Endothelial cell of umbilical vein (primary cell): ENCODE measurements around the gene SH3PXD2A.

Experiments used
- EZH2 ChIP-seq: IDR thresholded peaks from 2 replicates; pipeline ENCODE4 v1.6.1; 2012; ENCODE audit warnings: borderline replicate concordance, low read depth, mild to moderate bottlenecking, moderate library complexity, low read length, inconsistent platforms; ENCODE audit not compliant: severe bottlenecking
- FOS ChIP-seq: IDR thresholded peaks from 2 replicates; pipeline ENCODE4 v1.6.1; 2011; ENCODE audit warnings: mild to moderate bottlenecking, low read length, moderate library complexity, borderline replicate concordance; ENCODE audit not compliant: insufficient read depth
- JUN ChIP-seq: IDR thresholded peaks from 2 replicates; pipeline ENCODE4 v1.6.1; 2011; ENCODE audit warnings: borderline replicate concordance, low read depth; ENCODE audit not compliant: insufficient read length, insufficient read depth
- MYC ChIP-seq: IDR thresholded peaks from one replicate; pipeline ENCODE4 v1.6.1; 2011; ENCODE audit warnings: mild to moderate bottlenecking, low read depth, low read length
- POLR2A ChIP-seq: IDR thresholded peaks from 2 replicates; pipeline ENCODE4 v1.6.1; 2012; ENCODE audit warnings: low read depth, mild to moderate bottlenecking, control low read depth, low read length
- POLR2AphosphoS5 ChIP-seq: IDR thresholded peaks from 2 replicates; pipeline ENCODE4 v1.6.1; 2012; ENCODE audit warnings: low read depth, mild to moderate bottlenecking, control low read depth, low read length, moderate library complexity; ENCODE audit not compliant: insufficient read depth
- TF ChIP-seq, protein P1 (sequence below), 2 donors: IDR thresholded peaks; 1 replicate in 1 of 2; 2 replicates in 1 of 2; pipeline ENCODE4 v1.5.1; 2011; ENCODE audit warnings: low read length in 2 of 2, mild to moderate bottlenecking in 2 of 2, moderate library complexity in 2 of 2, control low read depth in 1 of 2, inconsistent platforms in 1 of 2, low read depth in 1 of 2; ENCODE audit not compliant: insufficient read depth in 1 of 2; ENCODE audit errors: extremely low read depth in 1 of 2
- TF ChIP-seq, protein P2 (sequence below): IDR thresholded peaks from 2 replicates; pipeline ENCODE4 v1.6.1; 2011; ENCODE audit not compliant: insufficient read depth, insufficient read length

DNA sequence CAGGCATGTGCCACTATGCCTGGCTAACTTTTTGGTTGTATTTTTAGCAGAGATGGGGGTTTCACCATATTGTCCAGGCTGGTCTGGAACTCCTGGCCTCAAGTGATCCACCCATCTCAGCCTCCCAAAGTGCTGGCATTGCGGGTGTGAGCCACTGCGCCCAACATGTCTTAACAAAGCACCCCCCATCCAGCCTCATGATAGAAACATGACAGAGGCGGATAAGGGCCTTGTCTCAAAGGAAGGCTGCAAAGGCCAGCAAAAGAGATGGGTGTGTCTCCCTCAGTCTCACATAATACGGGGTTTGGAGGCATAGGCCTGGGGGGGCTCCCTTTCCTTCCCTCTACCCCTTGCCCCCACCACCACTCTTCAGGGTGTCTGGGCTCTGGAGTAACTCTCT, 93.2 kb downstream of the SH3PXD2A start:
- TF ChIP-seq, protein P1, sequence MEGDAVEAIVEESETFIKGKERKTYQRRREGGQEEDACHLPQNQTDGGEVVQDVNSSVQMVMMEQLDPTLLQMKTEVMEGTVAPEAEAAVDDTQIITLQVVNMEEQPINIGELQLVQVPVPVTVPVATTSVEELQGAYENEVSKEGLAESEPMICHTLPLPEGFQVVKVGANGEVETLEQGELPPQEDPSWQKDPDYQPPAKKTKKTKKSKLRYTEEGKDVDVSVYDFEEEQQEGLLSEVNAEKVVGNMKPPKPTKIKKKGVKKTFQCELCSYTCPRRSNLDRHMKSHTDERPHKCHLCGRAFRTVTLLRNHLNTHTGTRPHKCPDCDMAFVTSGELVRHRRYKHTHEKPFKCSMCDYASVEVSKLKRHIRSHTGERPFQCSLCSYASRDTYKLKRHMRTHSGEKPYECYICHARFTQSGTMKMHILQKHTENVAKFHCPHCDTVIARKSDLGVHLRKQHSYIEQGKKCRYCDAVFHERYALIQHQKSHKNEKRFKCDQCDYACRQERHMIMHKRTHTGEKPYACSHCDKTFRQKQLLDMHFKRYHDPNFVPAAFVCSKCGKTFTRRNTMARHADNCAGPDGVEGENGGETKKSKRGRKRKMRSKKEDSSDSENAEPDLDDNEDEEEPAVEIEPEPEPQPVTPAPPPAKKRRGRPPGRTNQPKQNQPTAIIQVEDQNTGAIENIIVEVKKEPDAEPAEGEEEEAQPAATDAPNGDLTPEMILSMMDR (IDR thresholded peaks at IDR 0.05; ENCODE audit: extremely low read depth in 1 of 2, insufficient read depth in 1 of 2, low read depth in 1 of 2, low read length in 2 of 2) = no peak
- TF ChIP-seq POLR2A (no peak), FOS (no peak), POLR2AphosphoS5 (no peak), EZH2 (no peak), MYC (no peak), JUN (no peak)
- TF ChIP-seq, protein P2, sequence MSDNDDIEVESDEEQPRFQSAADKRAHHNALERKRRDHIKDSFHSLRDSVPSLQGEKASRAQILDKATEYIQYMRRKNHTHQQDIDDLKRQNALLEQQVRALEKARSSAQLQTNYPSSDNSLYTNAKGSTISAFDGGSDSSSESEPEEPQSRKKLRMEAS = no peak
